NT2/D1 (cell line): ENCODE data around the gene TCERG1L.

Source experiments
- DNase-seq: peaks from one replicate; pipeline ENCODE4 v3.0.0-alpha.2; 2011; ENCODE audit warnings: low read depth, low spot score
- H3K27me3 ChIP-seq: 2 replicates; pipeline ENCODE4 v1.6.0; 2011; ENCODE audit warnings: mild to moderate bottlenecking; ENCODE audit not compliant: insufficient read length, insufficient read depth
- H3K36me3 ChIP-seq: 2 replicates; pipeline ENCODE4 v1.6.1; 2011; ENCODE audit warnings: mild to moderate bottlenecking, low read length, mixed read lengths; ENCODE audit not compliant: insufficient read depth, insufficient read length
- H3K4me1 ChIP-seq: 2 replicates; pipeline ENCODE4 v1.5.1; 2011; ENCODE audit not compliant: insufficient read depth, insufficient read length
- H3K4me3 ChIP-seq: 2 replicates; pipeline ENCODE4 v1.5.1; 2011; ENCODE audit warnings: low read depth; ENCODE audit not compliant: insufficient read length
- H3K9ac ChIP-seq: 2 replicates; pipeline ENCODE4 v1.6.0; 2011; ENCODE audit warnings: low read depth; ENCODE audit not compliant: insufficient read length
- H3K9me3 ChIP-seq: 2 replicates; pipeline ENCODE4 v1.5.1; 2011; ENCODE audit warnings: mild to moderate bottlenecking, low read length; ENCODE audit not compliant: insufficient read depth
- SUZ12 ChIP-seq: IDR thresholded peaks from 2 replicates; pipeline ENCODE4 v1.6.1; 2011; ENCODE audit not compliant: insufficient read length, insufficient read depth; ENCODE audit errors: extremely low read depth
- YY1 ChIP-seq: IDR thresholded peaks from 2 replicates; pipeline ENCODE4 v1.6.1; 2011; ENCODE audit not compliant: insufficient read length, insufficient read depth
- ZNF274 ChIP-seq: IDR thresholded peaks from 2 replicates; pipeline ENCODE4 v1.6.1; 2011; ENCODE audit warnings: mild to moderate bottlenecking, low read depth, low read length

The TCERG1L gene

GRCh38 chr10:131288648-131289047 is 22.9 kb downstream of the TCERG1L start:
- Histone ChIP-seq H3K4me1 (no peaks in the 10 kb centered on the region), H3K9me3 (peaks cover 5% of the 10 kb centered on the region; the same call in 1 of the 2 replicates), H3K36me3 (no peaks in the 10 kb centered on the region), H3K4me3 (no peak overlapping the region), H3K27me3 (no peaks in the 10 kb centered on the region), H3K9ac (no peak overlapping the region)
- TF ChIP-seq SUZ12 (no peak), ZNF274 (no peak), YY1 (no peak)
- DNase-seq, result no peak

DNA sequence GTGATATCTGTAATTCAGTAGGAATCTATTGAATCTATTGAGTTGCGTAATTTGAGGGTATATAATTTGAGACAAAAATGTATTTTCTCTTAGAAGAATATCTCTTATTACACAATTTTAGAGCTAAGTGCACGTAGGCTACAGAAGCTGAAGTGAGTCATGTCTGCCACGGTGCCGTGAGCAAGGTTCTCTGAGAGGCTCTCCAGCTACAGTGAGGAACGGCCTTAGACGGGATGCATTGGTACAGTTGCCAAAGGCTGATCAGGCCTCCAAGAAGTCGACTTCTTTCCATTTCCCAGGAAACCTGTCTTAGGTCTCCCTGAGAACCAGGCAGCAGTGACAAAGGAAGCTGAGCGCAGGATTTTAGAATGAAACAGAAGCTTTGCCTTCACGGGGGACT is 28.6 kb downstream of the TCERG1L start:
- H3K4me1 ChIP-seq, result no peaks in the 10 kb centered on the region
- no peak overlapping the region for H3K9ac ChIP-seq
- H3K36me3 ChIP-seq, result no peaks in the 10 kb centered on the region
- no peaks in the 10 kb centered on the region for H3K9me3 ChIP-seq
- no peak for DNase-seq
- no peak for TF ChIP-seq ZNF274
- TF ChIP-seq SUZ12, result no peak
- no peak for TF ChIP-seq YY1
- no peaks in the 10 kb centered on the region for H3K27me3 ChIP-seq
- no peak overlapping the region for H3K4me3 ChIP-seq

- H3K4me3 ChIP-seq, result no peak overlapping the region
- H3K4me1 ChIP-seq, result no peaks in the 10 kb centered on the region
- no peaks in the 10 kb centered on the region for H3K9me3 ChIP-seq
- H3K9ac ChIP-seq, result no peak overlapping the region
- no peaks in the 10 kb centered on the region for H3K36me3 ChIP-seq
- TF ChIP-seq SUZ12 (no peak), YY1 (no peak), ZNF274 (no peak)
- peak; percentile 39 for DNase-seq
- H3K27me3 ChIP-seq, result no peaks in the 10 kb centered on the region
Measured at GRCh38 chr10:131280101-131280500, 31.4 kb downstream of the TCERG1L start.

DNA sequence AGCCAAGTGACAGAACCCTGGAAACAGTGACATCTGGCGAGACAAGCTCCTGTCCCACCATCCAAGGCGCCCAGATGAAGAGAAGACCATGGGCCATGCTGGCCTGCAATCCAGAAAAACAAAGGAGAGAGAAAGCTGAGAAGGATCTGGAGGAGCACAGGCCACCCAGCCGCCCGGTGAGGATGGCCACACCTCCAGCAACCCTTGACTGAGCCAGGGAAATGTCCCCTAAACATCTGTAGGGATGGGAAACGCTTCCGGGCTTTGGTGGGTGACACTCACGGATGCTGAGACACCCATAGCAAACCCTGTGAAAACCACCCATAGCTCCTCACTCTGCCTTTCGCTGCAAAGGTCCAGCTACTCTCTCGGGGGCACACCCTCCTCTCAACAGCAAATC is 32.0 kb downstream of the TCERG1L start:
- no peaks in the 10 kb centered on the region for H3K27me3 ChIP-seq
- H3K9me3 ChIP-seq, result no peaks in the 10 kb centered on the region
- DNase-seq, result no peak
- no peak overlapping the region for H3K9ac ChIP-seq
- H3K4me3 ChIP-seq, result no peak overlapping the region
- H3K36me3 ChIP-seq, result no peaks in the 10 kb centered on the region
- H3K4me1 ChIP-seq, result no peaks in the 10 kb centered on the region
- TF ChIP-seq SUZ12 (no peak), ZNF274 (no peak), YY1 (no peak)

DNA sequence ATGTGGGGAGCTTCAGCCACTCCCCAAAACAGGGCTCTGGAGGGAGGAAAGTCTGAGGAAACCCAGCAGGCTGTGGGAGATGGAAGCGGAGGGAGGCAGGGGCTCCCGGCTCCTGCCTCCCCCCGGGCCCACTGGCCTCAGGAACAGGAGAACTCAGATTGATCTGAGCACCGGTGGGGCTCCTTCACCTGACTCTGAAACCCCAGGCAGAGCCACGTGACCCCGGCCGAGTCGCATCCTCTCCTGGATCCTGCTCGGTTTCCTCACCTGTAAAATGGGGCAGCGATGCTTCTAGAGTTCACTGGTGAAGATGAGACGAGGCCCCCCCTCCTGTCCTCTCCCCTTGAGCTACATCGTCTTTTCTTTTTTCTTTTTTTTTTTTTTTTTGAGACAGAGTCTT is 33.6 kb downstream of the TCERG1L start:
- Histone ChIP-seq H3K4me3 (no peak overlapping the region), H3K27me3 (no peaks in the 10 kb centered on the region), H3K9ac (no peak overlapping the region), H3K4me1 (no peaks in the 10 kb centered on the region), H3K36me3 (no peaks in the 10 kb centered on the region), H3K9me3 (no peaks in the 10 kb centered on the region)
- no peak for TF ChIP-seq YY1
- TF ChIP-seq ZNF274, result no peak
- TF ChIP-seq SUZ12, result no peak
- no peak for DNase-seq

- no peak for DNase-seq
- H3K36me3 ChIP-seq, result no peaks in the 10 kb centered on the region
- TF ChIP-seq YY1 (no peak), SUZ12 (no peak), ZNF274 (no peak)
Measured at GRCh38 chr10:131277278-131277677, 34.2 kb downstream of the TCERG1L start.

GRCh38 chr10:131275691-131276090 is 35.8 kb downstream of the TCERG1L start:
- no peak overlapping the region for H3K9ac ChIP-seq
- no peaks in the 10 kb centered on the region for H3K9me3 ChIP-seq
- DNase-seq, result no peak
- no peaks in the 10 kb centered on the region for H3K27me3 ChIP-seq
- H3K4me1 ChIP-seq, result no peaks in the 10 kb centered on the region
- no peak for TF ChIP-seq SUZ12
- no peaks in the 10 kb centered on the region for H3K36me3 ChIP-seq
- H3K4me3 ChIP-seq, result no peak overlapping the region

More at GRCh38 chr10:131277278-131277677, 34.2 kb downstream of the TCERG1L start:
- Histone ChIP-seq H3K9ac (no peak overlapping the region), H3K4me3 (no peak overlapping the region), H3K27me3 (no peaks in the 10 kb centered on the region), H3K9me3 (no peaks in the 10 kb centered on the region), H3K4me1 (no peaks in the 10 kb centered on the region)

DNA sequence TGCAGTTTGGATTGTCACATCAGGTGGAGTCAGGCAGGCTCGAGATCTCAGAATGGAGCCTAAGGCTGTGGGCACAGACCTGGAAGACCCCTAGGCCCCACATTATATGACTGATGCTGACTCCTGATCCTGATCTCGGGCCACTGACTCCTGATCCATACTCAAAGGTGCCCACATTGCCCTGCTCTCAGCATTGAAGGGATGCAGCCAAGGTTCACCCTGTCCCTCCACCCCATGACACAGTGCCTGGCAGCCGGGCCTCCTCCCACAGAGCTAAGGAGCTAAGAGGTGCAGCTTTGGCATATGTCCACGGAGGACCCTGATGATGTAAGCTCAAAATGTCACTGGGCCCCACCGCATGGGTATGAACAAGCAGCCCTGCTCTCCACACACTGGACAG is 36.6 kb downstream of the TCERG1L start:
- Histone ChIP-seq H3K4me1 (no peaks in the 10 kb centered on the region), H3K9ac (no peak overlapping the region), H3K9me3 (no peaks in the 10 kb centered on the region), H3K4me3 (no peak overlapping the region), H3K36me3 (no peaks in the 10 kb centered on the region), H3K27me3 (no peaks in the 10 kb centered on the region)
- TF ChIP-seq SUZ12 (no peak), ZNF274 (no peak), YY1 (no peak)
- DNase-seq, result no peak
